MM.1S (cell line): Measurements from ENCODE around the gene NSD2.

Source experiments
- DNase-seq: peaks from one replicate; pipeline ENCODE4 v3.0.0-alpha.2; 2015
- H2AFZ ChIP-seq: fragments of 300-600 bp; sonication (generic); 2 replicates; pipeline ENCODE4 v1.6.0; 2016; ENCODE audit warnings: antibody characterized with exemption, low read length
- H3F3A ChIP-seq: fragments of 300-600 bp; sonication (generic); 2 replicates; pipeline ENCODE4 v1.6.1; 2016; ENCODE audit warnings: mild to moderate bottlenecking, antibody characterized with exemption, low read length, moderate library complexity, mixed read lengths; ENCODE audit not compliant: insufficient read depth
- H3K27ac ChIP-seq: fragments of 300-600 bp; sonication (generic); 2 replicates; pipeline ENCODE4 v1.5.1; 2016; ENCODE audit warnings: mild to moderate bottlenecking, low read length
- H3K27me3 ChIP-seq: fragments of 300-600 bp; sonication (generic); replicated peaks from 2 replicates; pipeline ENCODE4 v1.6.0; 2016; ENCODE audit warnings: low read length; ENCODE audit not compliant: insufficient read depth
- H3K36me3 ChIP-seq: fragments of 300-600 bp; sonication (generic); replicated peaks from 2 replicates; pipeline ENCODE4 v1.6.1; 2016; ENCODE audit warnings: mild to moderate bottlenecking, low read length, mixed read lengths; ENCODE audit not compliant: insufficient read depth
- H3K4me1 ChIP-seq: fragments of 300-600 bp; sonication (generic); 2 replicates; pipeline ENCODE4 v1.6.1; 2016; ENCODE audit warnings: low read length, mixed read lengths
- H3K4me2 ChIP-seq: fragments of 300-600 bp; sonication (generic); 2 replicates; pipeline ENCODE4 v1.6.0; 2016; ENCODE audit warnings: low read depth, low read length
- H3K4me3 ChIP-seq: fragments of 300-600 bp; sonication (generic); 2 replicates; pipeline ENCODE4 v1.5.1; 2016; ENCODE audit warnings: low read length, mixed read lengths
- H3K79me2 ChIP-seq: fragments of 300-600 bp; sonication (generic); 2 replicates; pipeline ENCODE4 v1.6.1; 2016; ENCODE audit warnings: mixed run types, low read length, mixed read lengths
- H3K9ac ChIP-seq: fragments of 300-600 bp; sonication (generic); 2 replicates; pipeline ENCODE4 v1.6.1; 2016; ENCODE audit warnings: low read length, mixed read lengths
- H3K9me2 ChIP-seq: fragments of 300-600 bp; sonication (generic); replicated peaks from 2 replicates; pipeline ENCODE4 v1.6.1; 2016; ENCODE audit warnings: mild to moderate bottlenecking, low read length, mixed read lengths; ENCODE audit not compliant: insufficient read depth
- H3K9me3 ChIP-seq: fragments of 300-600 bp; sonication (generic); replicated peaks from 2 replicates; pipeline ENCODE4 v1.6.1; 2016; ENCODE audit warnings: mild to moderate bottlenecking, low read length, mixed read lengths; ENCODE audit not compliant: insufficient read depth
- H4K20me1 ChIP-seq: fragments of 300-600 bp; sonication (generic); 2 replicates; pipeline ENCODE4 v1.6.1; 2016; ENCODE audit warnings: mild to moderate bottlenecking, low read length, moderate library complexity, mixed read lengths; ENCODE audit not compliant: insufficient read depth
- EZH2 ChIP-seq: fragments of 300-600 bp; sonication (generic); optimal IDR thresholded peaks from 2 replicates; pipeline ENCODE3; 2017; ENCODE audit warnings: low read depth, mild to moderate bottlenecking, antibody characterized with exemption, low read length, mixed read lengths
- EZH2phosphoT487 ChIP-seq: fragments of 300-600 bp; sonication (generic); IDR thresholded peaks from 2 replicates; pipeline ENCODE4 v1.6.1; 2018; ENCODE audit warnings: antibody characterized with exemption, low read length
- TF ChIP-seq, protein P1 (sequence below): fragments of 300-600 bp; sonication (generic); IDR thresholded peaks from 2 replicates; pipeline ENCODE4 v1.5.1; 2016; ENCODE audit warnings: antibody characterized with exemption, low read length, mixed read lengths

The NSD2 gene

DNA sequence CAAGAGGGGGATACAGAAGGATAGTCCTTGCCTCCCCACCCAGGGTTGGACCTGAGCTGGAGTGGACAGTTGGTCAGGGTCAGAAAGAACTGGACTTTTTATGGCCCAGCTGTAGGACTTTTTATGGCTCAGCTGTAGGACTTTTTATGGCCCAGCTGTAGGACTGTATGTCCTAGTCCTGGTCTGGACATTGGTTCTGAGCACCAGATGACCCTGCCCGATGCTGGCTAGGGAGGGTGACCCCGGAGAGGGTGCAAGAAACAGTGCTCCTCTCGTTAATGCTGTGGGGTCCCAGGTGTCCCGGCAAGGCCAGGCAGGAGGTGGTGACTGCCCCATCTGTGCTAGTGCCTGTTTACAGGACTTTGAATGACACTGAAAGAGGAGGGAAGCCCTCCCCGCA, 13.3 kb upstream of the NSD2 start:
- Histone ChIP-seq H3K9me2 (no peaks in the 10 kb centered on the region), H3K36me3 (no peaks in the 10 kb centered on the region), H3K4me1 (peaks cover 5% of the 10 kb centered on the region), H3K4me2 (no peak overlapping the region), H3K27ac (no peak overlapping the region), H3K4me3 (no peak overlapping the region), H4K20me1 (peaks cover 3% of the 10 kb centered on the region; the same call in 1 of the 2 replicates), H2AFZ (no peak overlapping the region), H3K79me2 (peaks cover 37% of the 10 kb centered on the region), H3K9me3 (no peaks in the 10 kb centered on the region), H3K27me3 (no peaks in the 10 kb centered on the region), H3F3A (no peaks in the 10 kb centered on the region), H3K9ac (no peak overlapping the region)
- TF ChIP-seq, protein P1, sequence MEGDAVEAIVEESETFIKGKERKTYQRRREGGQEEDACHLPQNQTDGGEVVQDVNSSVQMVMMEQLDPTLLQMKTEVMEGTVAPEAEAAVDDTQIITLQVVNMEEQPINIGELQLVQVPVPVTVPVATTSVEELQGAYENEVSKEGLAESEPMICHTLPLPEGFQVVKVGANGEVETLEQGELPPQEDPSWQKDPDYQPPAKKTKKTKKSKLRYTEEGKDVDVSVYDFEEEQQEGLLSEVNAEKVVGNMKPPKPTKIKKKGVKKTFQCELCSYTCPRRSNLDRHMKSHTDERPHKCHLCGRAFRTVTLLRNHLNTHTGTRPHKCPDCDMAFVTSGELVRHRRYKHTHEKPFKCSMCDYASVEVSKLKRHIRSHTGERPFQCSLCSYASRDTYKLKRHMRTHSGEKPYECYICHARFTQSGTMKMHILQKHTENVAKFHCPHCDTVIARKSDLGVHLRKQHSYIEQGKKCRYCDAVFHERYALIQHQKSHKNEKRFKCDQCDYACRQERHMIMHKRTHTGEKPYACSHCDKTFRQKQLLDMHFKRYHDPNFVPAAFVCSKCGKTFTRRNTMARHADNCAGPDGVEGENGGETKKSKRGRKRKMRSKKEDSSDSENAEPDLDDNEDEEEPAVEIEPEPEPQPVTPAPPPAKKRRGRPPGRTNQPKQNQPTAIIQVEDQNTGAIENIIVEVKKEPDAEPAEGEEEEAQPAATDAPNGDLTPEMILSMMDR = no peak
- TF ChIP-seq EZH2phosphoT487 = no peak
- no peak for DNase-seq

DNA sequence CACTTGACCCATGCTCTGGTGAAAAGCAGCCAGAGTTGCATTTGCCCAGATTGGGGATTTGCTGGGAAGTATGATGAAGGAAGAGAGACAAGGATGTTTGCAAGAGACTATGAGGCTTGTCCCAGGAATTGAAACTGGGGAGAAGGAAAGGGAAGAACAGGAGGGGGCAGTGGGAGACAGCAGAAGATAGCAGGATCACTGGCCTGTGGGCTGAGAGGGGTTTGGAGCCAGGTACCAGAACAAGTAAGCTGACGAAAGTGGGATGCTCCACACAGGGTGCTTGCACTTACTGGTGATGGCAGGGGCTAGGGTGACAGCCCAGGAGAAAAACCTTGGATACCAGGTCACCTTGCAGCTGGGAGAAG, 11.8 kb upstream of the NSD2 start:
- Histone ChIP-seq H2AFZ (no peak overlapping the region), H3F3A (no peaks in the 10 kb centered on the region), H3K27me3 (no peaks in the 10 kb centered on the region), H3K4me1 (peaks cover 5% of the 10 kb centered on the region), H3K27ac (no peak overlapping the region), H3K36me3 (no peaks in the 10 kb centered on the region), H3K79me2 (peaks cover 24% of the 10 kb centered on the region), H3K9me2 (no peaks in the 10 kb centered on the region), H3K9me3 (no peaks in the 10 kb centered on the region), H4K20me1 (no peaks in the 10 kb centered on the region), H3K4me2 (no peak overlapping the region), H3K4me3 (no peak overlapping the region), H3K9ac (no peak overlapping the region)
- TF ChIP-seq, protein P1 = no peak
- no peak for TF ChIP-seq EZH2phosphoT487
- no peak for TF ChIP-seq EZH2
- no peak for DNase-seq

DNA sequence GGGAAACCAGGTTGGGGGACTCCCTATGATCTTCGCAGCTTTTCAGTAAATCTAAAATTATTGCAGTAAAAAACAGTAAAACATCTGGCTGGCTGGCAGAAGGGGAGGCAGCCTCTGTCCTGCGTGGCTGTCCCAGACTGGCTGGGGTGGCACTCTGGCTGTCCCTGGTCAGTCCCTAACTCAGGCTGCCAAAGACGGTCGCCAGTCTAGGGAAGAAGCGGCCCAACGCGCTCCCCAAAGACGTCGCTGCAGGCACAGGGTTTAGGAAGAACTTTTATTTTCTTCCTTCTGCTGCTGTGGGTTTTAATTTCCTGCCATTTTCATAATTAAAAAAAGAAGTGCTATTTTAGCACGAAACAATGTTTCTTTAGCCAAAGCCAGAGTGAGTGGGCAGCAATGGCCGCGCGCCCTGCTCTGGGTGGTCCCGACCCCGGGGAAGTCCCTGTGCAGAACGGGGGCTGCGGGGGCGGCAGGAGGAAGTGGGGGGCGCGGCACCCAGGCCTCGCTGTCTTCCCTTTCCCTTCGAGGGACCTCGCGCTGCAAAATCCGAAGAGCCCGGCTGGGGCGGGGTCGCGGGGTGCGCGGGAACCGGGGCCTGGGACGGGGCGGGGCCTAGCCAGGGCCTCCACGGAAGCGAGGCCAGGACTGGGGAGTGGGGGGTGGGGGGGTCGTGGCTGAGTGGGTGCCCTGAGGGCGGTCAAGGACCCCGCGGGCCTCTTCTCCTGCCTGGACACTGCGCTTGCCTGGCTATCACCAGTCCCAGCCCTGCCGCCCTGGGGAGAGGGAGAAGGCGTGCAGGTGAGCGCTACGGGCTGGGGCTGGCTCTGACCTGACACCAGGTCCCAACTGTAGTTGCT, 8.9 kb upstream of the NSD2 start:
- peaks cover 2% of the 10 kb centered on the region; the same call in 1 of the 2 replicates for H3K79me2 ChIP-seq
- no peaks in the 10 kb centered on the region for H3K36me3 ChIP-seq
- TF ChIP-seq EZH2 (no peak), EZH2phosphoT487 (no peak)
- TF ChIP-seq, protein P1 = no peak
- no peak overlapping the region for H3K9ac ChIP-seq
- no peaks in the 10 kb centered on the region for H3F3A ChIP-seq
- H3K4me2 ChIP-seq = no peak overlapping the region
- H3K4me3 ChIP-seq = no peak overlapping the region
- no peak for DNase-seq
- H3K9me2 ChIP-seq = no peaks in the 10 kb centered on the region
- H3K27me3 ChIP-seq = no peaks in the 10 kb centered on the region
- 0 out of 2 replicates have a peak, but pooled peaks cover under 1% of the 10 kb centered on the region for H3K4me1 ChIP-seq
- no peak overlapping the region for H3K27ac ChIP-seq
- H2AFZ ChIP-seq = no peak overlapping the region
- no peaks in the 10 kb centered on the region for H3K9me3 ChIP-seq
- no peaks in the 10 kb centered on the region for H4K20me1 ChIP-seq
